Cardiac muscle cell (in vitro differentiated cells and primary cell): ENCODE data around the gene SCAMP2. TPM values are rescaled to one million over a fixed set of nuclear protein-coding genes. Genes with fewer than 3 reads are reported as not detected.
"Not testable (repeated sequence)": the region's sequence is repeated elsewhere in the genome, so short reads cannot be mapped to it uniquely, and the experiment has no call there.

Experiments
- DNase-seq, 2 donors: peaks; one replicate each; pipeline versions ENCODE4 v3.0.0 to v3.0.0-alpha.2; 2010 to 2017; ENCODE audit warnings: low read depth in 1 of 2, low spot score in 1 of 2
- H3K27ac ChIP-seq: fragments of 200-600 bp; sonication (generic); 2 replicates; pipeline ENCODE4 v1.5.1; 2016
- H3K27me3 ChIP-seq: fragments of 200-600 bp; sonication (generic); 2 replicates; pipeline ENCODE4 v1.6.0; 2016; ENCODE audit warnings: control low read depth
- H3K36me3 ChIP-seq: fragments of 200-600 bp; sonication (generic); 2 replicates; pipeline ENCODE4 v1.5.1; 2016; ENCODE audit warnings: control low read depth
- H3K4me1 ChIP-seq: fragments of 200-600 bp; sonication (generic); 2 replicates; pipeline ENCODE4 v1.8.1; 2017; ENCODE audit warnings: low read depth, mild to moderate bottlenecking, mixed run types
- H3K4me3 ChIP-seq: fragments of 200-600 bp; sonication (generic); 2 replicates; pipeline ENCODE4 v1.5.1; 2016; ENCODE audit warnings: mild to moderate bottlenecking
- H3K9me3 ChIP-seq: fragments of 200-600 bp; sonication (generic); 2 replicates; pipeline ENCODE4 v1.5.1; 2017; ENCODE audit warnings: low read depth, mild to moderate bottlenecking, control low read depth
- CTCF ChIP-seq: IDR thresholded peaks from 2 replicates; pipeline ENCODE4 v1.5.1; 2012; ENCODE audit warnings: low read depth, mild to moderate bottlenecking, low read length
- polyA plus RNA-seq: library from polyadenylated mRNA; unstranded; fragments of >200 nt; fragmentation: Nextera tagmentation; extraction: Ambion mirVana; gene quantifications from 2 replicates; pipeline ENCODE4 v1.2.1, GENCODE V29; 2016
- total RNA-seq: library from RNA; depleted of rRNA; stranded (reverse); fragments of >200 nt; gene quantifications from 2 replicates; pipeline ENCODE4 v1.2.3, GENCODE V29; 2016

Gene SCAMP2
- total and polyA plus RNA-seq, 2 experiments from 2014 or later, result 52.3 to 115 TPM

GRCh38 chr15:74889883-74890664, 16.9 kb upstream of the SCAMP2 start, which contains the start of gene MPI:
Gene MPI, plus strand, starts transcription at chr15:74890042. Its CDS starts 32 bp downstream, at chr15:74890074.
- H3K9me3 ChIP-seq, result no peaks in the 10 kb centered on the region
- peak; percentile 83 to 92 for DNase-seq
- no peaks in the 10 kb centered on the region for H3K27me3 ChIP-seq
- peaks cover 14% of the 10 kb centered on the region for H3K4me1 ChIP-seq
- TF ChIP-seq CTCF, result no peak
- H3K36me3 ChIP-seq, result peaks cover 5% of the 10 kb centered on the region
- H3K4me3 ChIP-seq, result peak within 1 kb of the TSS; percentile 56
- H3K27ac ChIP-seq, result peak within 1 kb of the TSS; percentile 25

DNA sequence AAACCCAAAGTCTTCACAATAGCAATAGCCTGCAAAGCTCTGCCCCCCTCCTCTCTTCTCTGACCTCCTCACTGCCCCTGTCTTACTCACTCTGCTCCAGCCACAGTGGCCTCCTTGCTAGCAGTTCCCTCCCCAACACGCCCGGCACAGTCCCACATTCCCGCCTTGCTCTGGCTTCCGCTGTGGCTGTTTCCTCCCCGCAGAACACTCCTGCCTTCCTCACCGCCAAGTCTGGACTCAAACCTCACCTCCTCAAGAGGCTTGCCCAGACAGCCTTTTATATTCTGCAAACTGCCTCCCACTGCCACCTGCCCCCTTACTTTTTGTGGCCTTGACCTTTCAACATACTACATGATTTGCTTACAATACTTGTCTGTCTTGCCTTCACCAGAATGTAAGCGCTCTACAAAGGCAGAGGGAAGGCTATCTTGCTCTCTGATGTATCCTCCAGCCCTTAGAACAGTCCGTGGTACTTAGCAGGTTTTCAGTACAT, 16.3 kb upstream of the SCAMP2 start:
- Histone ChIP-seq H3K27me3 (no peaks in the 10 kb centered on the region), H3K27ac (no peak overlapping the region), H3K36me3 (peaks cover 5% of the 10 kb centered on the region), H3K4me1 (peaks cover 14% of the 10 kb centered on the region), H3K4me3 (peak overlapping the region; percentile 56), H3K9me3 (no peaks in the 10 kb centered on the region)
- no peak for TF ChIP-seq CTCF
- DNase-seq, result peak; percentile 45 to 54

- H3K9me3 ChIP-seq, result no peaks in the 10 kb centered on the region
- TF ChIP-seq CTCF, result no peak
- peaks cover 14% of the 10 kb centered on the region for H3K4me1 ChIP-seq
- H3K36me3 ChIP-seq, result peaks cover 5% of the 10 kb centered on the region
- no peak overlapping the region for H3K4me3 ChIP-seq
- DNase-seq, result no peak
- H3K27ac ChIP-seq, result no peak overlapping the region
- no peaks in the 10 kb centered on the region for H3K27me3 ChIP-seq
Observed at GRCh38 chr15:74888716-74889115, 15.6 kb upstream of the SCAMP2 start.

- H3K4me3 ChIP-seq, H3K9me3 ChIP-seq, H3K27ac ChIP-seq, DNase-seq, H3K27me3 ChIP-seq, H3K36me3 ChIP-seq: not testable (repeated sequence)
- peaks cover 14% of the 10 kb centered on the region for H3K4me1 ChIP-seq
Observed at GRCh38 chr15:74887537-74888193, 14.5 kb upstream of the SCAMP2 start.

DNA sequence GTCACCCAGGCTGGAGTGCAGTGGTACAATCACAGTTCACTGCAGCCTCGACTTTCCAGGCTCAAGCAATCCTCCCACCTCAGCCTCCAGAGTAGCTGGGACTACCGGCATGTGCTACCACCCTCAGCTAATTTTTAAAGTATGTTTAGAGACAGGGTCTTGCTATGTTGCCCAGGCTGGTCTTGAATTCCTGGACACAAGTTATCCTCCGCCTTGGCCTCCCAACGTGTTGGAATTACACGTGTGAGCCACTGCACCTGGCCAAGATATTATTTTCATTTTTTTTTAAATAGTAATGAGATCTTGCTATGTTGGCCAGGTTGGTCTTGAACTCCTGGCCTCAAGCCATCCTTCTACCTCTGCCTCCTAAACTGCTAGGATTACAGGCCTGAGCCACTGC, 12.3 kb upstream of the SCAMP2 start:
- H3K9me3 ChIP-seq, result no peaks in the 10 kb centered on the region
- no peaks in the 10 kb centered on the region for H3K36me3 ChIP-seq
- TF ChIP-seq CTCF, result no peak
- no peaks in the 10 kb centered on the region for H3K27me3 ChIP-seq
- no peak for DNase-seq
- H3K4me1 ChIP-seq, result peaks cover 9% of the 10 kb centered on the region
- H3K4me3 ChIP-seq, result no peak overlapping the region
- H3K27ac ChIP-seq, result no peak overlapping the region
